Fibroblast of pulmonary artery (primary cell): ENCODE measurements around the gene GAP43.

Experiments used
- DNase-seq: peaks from one replicate; pipeline ENCODE4 v3.0.0-alpha.2; 2010; ENCODE audit warnings: low read depth
- H3K4me3 ChIP-seq: replicated peaks from 2 replicates; pipeline ENCODE4 v1.5.1; 2011; ENCODE audit warnings: low read depth, mild to moderate bottlenecking, control low read depth, low read length, moderate library complexity
- CTCF ChIP-seq: IDR thresholded peaks from 2 replicates; pipeline ENCODE4 v1.5.1; 2011; ENCODE audit warnings: mild to moderate bottlenecking, control low read depth, low read length, inconsistent platforms; ENCODE audit errors: missing control alignments

GAP43 gene

GRCh38 chr3:115693868-115694267 is 70.6 kb downstream of the GAP43 start:
- no peak for TF ChIP-seq CTCF
- H3K4me3 ChIP-seq: no peak overlapping the region
- DNase-seq: no peak

GRCh38 chr3:115695090-115695489 is 71.8 kb downstream of the GAP43 start:
- DNase-seq: no peak
- no peak for TF ChIP-seq CTCF
- no peak overlapping the region for H3K4me3 ChIP-seq

- DNase-seq: peak; percentile 13
- no peak for TF ChIP-seq CTCF
- H3K4me3 ChIP-seq: no peak overlapping the region
Observed at GRCh38 chr3:115697263-115698053, 74.1 kb downstream of the GAP43 start.

- TF ChIP-seq CTCF: no peak
- DNase-seq: peak; percentile 8
- H3K4me3 ChIP-seq: no peak overlapping the region
Observed at GRCh38 chr3:115698851-115699591, 75.7 kb downstream of the GAP43 start.

- TF ChIP-seq CTCF: no peak
- no peak overlapping the region for H3K4me3 ChIP-seq
- DNase-seq: peak; percentile 43
Observed at GRCh38 chr3:115699706-115700105, 76.4 kb downstream of the GAP43 start.

- no peak for TF ChIP-seq CTCF
- H3K4me3 ChIP-seq: no peak overlapping the region
- no peak for DNase-seq
Observed at GRCh38 chr3:115702598-115702997, 79.3 kb downstream of the GAP43 start.
